HepG2 (cell line): Measurements from ENCODE around the gene PPFIA3. TPM values are rescaled to one million over a fixed set of nuclear protein-coding genes. Genes with fewer than 3 reads are reported as not detected.
A peak's percentile ranks its signal among the peaks of the same experiment; 100 is the strongest.

ENCODE experiments used
- EZH2 ChIP-seq: conservative IDR thresholded peaks from 2 replicates; pipeline ENCODE4 v1.6.1; 2012; ENCODE audit warnings: mild to moderate bottlenecking, low read depth, low read length, moderate library complexity
- FLYWCH1 ChIP-seq: sonication (generic); formaldehyde crosslinking; IDR thresholded peaks from 2 replicates; pipeline ENCODE4 v1.8.1; 2023; ENCODE audit warnings: mild to moderate bottlenecking, missing genetic modification reagents
- GMEB1 ChIP-seq: sonication (generic); formaldehyde crosslinking; IDR thresholded peaks from 2 replicates; pipeline ENCODE4 v1.5.1; 2020; ENCODE audit warnings: missing genetic modification reagents, mild to moderate bottlenecking, borderline replicate concordance
- NFKB2 ChIP-seq: sonication (generic); formaldehyde crosslinking; IDR thresholded peaks from 2 replicates; pipeline ENCODE4 v1.4.0; 2020; ENCODE audit warnings: missing genetic modification reagents, borderline replicate concordance
- SIN3B ChIP-seq: fragments of 150-350 bp; IDR thresholded peaks from 2 replicates; pipeline ENCODE4 v1.6.1; 2014; ENCODE audit warnings: low read length
- SIX1 ChIP-seq: sonication (generic); formaldehyde crosslinking; IDR thresholded peaks from 2 replicates; pipeline ENCODE4 v1.4.0; 2020; ENCODE audit warnings: missing genetic modification reagents, borderline replicate concordance
- SMYD3 ChIP-seq: sonication (generic); formaldehyde crosslinking; IDR thresholded peaks from 2 replicates; pipeline ENCODE4 v1.8.1; 2023; ENCODE audit warnings: mild to moderate bottlenecking, missing genetic modification reagents
- TCF7L2 ChIP-seq: IDR thresholded peaks from 2 replicates; pipeline ENCODE4 v1.6.1; 2011; ENCODE audit warnings: mild to moderate bottlenecking, low read depth, low read length, moderate library complexity
- YEATS2 ChIP-seq: sonication (generic); formaldehyde crosslinking; IDR thresholded peaks from 2 replicates; pipeline ENCODE4 v1.4.0; 2020; ENCODE audit warnings: missing genetic modification reagents, borderline replicate concordance
- ZNF383 ChIP-seq: sonication (generic); formaldehyde crosslinking; IDR thresholded peaks from 2 replicates; pipeline ENCODE4 v1.4.0; 2020; ENCODE audit warnings: missing genetic modification reagents, mild to moderate bottlenecking, borderline replicate concordance
- ZNF510 ChIP-seq: sonication (generic); formaldehyde crosslinking; IDR thresholded peaks from 2 replicates; pipeline ENCODE4 v1.4.0; 2020; ENCODE audit warnings: low read depth, mild to moderate bottlenecking, missing genetic modification reagents
- ZNF563 ChIP-seq: sonication (generic); formaldehyde crosslinking; IDR thresholded peaks from 2 replicates; pipeline ENCODE4 v1.8.0; 2022; ENCODE audit warnings: mild to moderate bottlenecking, moderate library complexity, missing genetic modification reagents
- polyA plus RNA-seq, 8 experiments: library from polyadenylated mRNA; depleted of rRNA in 3 of 8; stranded (reverse) in 7 of 8; unstranded in 1 of 8; fragments of >200 nt; fragmentation: Illumina TruSeq in 4 of 8; extraction: Trizol in 4 of 8; gene quantifications; 2 replicates each; pipeline versions ENCODE4 v1.2.1 to v1.2.3, GENCODE V29; 2011 to 2016; ENCODE audit warnings: low read depth in 4 of 8, missing spikeins in 1 of 8, mixed read lengths in 1 of 8; ENCODE audit not compliant: insufficient read depth in 1 of 8
- total RNA-seq, 5 experiments: library from RNA; depleted of rRNA; stranded (reverse); fragments of >200 nt; fragmentation: Illumina TruSeq; extraction: Trizol; gene quantifications; 2 replicates each; pipeline ENCODE4 v1.2.3, GENCODE V29; 2016; ENCODE audit warnings: low read depth in 1 of 5
- TF ChIP-seq, protein P1 (sequence below): sonication (generic); formaldehyde crosslinking; IDR thresholded peaks from 2 replicates; pipeline ENCODE4 v1.5.0; 2020; ENCODE audit warnings: mild to moderate bottlenecking, missing genetic modification reagents, borderline replicate concordance
- TF ChIP-seq, protein P2 (sequence below): sonication (generic); formaldehyde crosslinking; IDR thresholded peaks from 2 replicates; pipeline ENCODE4 v1.4.0; 2020; ENCODE audit warnings: missing genetic modification reagents, borderline replicate concordance
- TF ChIP-seq, protein P3 (sequence below): sonication (generic); formaldehyde crosslinking; IDR thresholded peaks from 2 replicates; pipeline ENCODE4 v1.4.0; 2020; ENCODE audit warnings: missing genetic modification reagents, mild to moderate bottlenecking, borderline replicate concordance

Gene PPFIA3
- total and polyA plus RNA-seq, 2 of the 13 experiments (the other 11 are each of a cell fraction or from before 2014, with no cell fraction given), result 6.7 to 8.6 TPM

DNA sequence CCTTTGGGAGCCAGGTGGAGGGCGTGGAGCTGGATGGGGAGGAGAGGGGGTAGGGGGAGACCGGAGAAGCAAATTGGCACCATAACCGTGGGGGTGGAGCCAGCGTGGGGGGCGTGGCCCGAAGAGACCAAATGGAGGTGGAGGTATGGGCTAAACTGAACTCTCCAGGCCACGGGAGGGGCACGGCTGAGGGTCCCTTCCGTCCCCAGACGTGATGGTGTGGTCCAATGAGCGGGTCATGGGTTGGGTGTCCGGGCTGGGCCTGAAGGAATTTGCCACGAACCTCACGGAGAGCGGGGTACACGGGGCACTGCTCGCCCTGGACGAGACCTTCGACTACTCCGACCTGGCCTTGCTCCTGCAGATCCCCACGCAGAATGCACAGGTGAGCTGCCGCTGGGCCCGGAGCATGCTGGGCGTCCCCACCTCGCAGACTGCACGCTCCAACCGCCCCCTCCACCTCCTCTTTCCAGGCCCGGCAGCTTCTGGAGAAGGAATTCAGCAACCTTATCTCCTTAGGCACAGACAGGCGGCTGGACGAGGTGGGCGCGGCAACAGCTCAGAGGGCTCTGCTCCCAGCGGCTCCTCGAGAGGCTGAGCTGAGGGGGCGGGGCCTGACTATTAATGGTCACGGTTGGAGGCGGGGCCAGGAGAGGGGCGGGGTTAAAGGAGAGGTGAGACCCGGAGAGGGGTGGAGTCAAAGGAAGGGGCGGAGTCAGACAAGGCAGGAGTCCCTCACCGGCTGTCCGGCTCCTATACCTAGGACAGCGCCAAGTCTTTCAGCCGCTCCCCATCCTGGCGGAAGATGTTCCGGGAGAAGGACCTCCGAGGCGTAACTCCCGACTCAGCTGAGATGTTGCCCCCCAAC, 29.7 kb downstream of the PPFIA3 start (continued):
- TF ChIP-seq, protein P1, sequence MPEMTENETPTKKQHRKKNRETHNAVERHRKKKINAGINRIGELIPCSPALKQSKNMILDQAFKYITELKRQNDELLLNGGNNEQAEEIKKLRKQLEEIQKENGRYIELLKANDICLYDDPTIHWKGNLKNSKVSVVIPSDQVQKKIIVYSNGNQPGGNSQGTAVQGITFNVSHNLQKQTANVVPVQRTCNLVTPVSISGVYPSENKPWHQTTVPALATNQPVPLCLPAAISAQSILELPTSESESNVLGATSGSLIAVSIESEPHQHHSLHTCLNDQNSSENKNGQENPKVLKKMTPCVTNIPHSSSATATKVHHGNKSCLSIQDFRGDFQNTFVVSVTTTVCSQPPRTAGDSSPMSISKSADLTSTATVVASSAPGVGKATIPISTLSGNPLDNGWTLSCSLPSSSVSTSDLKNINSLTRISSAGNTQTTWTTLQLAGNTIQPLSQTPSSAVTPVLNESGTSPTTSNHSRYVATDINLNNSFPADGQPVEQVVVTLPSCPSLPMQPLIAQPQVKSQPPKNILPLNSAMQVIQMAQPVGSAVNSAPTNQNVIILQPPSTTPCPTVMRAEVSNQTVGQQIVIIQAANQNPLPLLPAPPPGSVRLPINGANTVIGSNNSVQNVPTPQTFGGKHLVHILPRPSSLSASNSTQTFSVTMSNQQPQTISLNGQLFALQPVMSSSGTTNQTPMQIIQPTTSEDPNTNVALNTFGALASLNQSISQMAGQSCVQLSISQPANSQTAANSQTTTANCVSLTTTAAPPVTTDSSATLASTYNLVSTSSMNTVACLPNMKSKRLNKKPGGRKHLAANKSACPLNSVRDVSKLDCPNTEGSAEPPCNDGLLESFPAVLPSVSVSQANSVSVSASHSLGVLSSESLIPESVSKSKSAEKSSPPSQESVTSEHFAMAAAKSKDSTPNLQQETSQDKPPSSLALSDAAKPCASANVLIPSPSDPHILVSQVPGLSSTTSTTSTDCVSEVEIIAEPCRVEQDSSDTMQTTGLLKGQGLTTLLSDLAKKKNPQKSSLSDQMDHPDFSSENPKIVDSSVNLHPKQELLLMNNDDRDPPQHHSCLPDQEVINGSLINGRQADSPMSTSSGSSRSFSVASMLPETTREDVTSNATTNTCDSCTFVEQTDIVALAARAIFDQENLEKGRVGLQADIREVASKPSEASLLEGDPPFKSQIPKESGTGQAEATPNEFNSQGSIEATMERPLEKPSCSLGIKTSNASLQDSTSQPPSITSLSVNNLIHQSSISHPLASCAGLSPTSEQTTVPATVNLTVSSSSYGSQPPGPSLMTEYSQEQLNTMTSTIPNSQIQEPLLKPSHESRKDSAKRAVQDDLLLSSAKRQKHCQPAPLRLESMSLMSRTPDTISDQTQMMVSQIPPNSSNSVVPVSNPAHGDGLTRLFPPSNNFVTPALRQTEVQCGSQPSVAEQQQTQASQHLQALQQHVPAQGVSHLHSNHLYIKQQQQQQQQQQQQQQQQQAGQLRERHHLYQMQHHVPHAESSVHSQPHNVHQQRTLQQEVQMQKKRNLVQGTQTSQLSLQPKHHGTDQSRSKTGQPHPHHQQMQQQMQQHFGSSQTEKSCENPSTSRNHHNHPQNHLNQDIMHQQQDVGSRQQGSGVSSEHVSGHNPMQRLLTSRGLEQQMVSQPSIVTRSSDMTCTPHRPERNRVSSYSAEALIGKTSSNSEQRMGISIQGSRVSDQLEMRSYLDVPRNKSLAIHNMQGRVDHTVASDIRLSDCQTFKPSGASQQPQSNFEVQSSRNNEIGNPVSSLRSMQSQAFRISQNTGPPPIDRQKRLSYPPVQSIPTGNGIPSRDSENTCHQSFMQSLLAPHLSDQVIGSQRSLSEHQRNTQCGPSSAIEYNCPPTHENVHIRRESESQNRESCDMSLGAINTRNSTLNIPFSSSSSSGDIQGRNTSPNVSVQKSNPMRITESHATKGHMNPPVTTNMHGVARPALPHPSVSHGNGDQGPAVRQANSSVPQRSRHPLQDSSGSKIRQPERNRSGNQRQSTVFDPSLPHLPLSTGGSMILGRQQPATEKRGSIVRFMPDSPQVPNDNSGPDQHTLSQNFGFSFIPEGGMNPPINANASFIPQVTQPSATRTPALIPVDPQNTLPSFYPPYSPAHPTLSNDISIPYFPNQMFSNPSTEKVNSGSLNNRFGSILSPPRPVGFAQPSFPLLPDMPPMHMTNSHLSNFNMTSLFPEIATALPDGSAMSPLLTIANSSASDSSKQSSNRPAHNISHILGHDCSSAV (CRISPR knock-in tag), result no peak
- TF ChIP-seq YEATS2 (peak; percentile 12; the same call in 1 of the 2 replicates), FLYWCH1 (no peak), GMEB1 (CRISPR knock-in tag) (no peak), ZNF510 (CRISPR knock-in tag) (no peak), EZH2 (no peak), TCF7L2 (no peak), SMYD3 (CRISPR knock-in tag) (no peak), ZNF383 (CRISPR knock-in tag) (no peak), NFKB2 (CRISPR knock-in tag) (peak; percentile 48; the same call in 1 of the 2 replicates), SIX1 (no peak), ZNF563 (CRISPR knock-in tag) (no peak), SIN3B (no peak)
- TF ChIP-seq, protein P2, sequence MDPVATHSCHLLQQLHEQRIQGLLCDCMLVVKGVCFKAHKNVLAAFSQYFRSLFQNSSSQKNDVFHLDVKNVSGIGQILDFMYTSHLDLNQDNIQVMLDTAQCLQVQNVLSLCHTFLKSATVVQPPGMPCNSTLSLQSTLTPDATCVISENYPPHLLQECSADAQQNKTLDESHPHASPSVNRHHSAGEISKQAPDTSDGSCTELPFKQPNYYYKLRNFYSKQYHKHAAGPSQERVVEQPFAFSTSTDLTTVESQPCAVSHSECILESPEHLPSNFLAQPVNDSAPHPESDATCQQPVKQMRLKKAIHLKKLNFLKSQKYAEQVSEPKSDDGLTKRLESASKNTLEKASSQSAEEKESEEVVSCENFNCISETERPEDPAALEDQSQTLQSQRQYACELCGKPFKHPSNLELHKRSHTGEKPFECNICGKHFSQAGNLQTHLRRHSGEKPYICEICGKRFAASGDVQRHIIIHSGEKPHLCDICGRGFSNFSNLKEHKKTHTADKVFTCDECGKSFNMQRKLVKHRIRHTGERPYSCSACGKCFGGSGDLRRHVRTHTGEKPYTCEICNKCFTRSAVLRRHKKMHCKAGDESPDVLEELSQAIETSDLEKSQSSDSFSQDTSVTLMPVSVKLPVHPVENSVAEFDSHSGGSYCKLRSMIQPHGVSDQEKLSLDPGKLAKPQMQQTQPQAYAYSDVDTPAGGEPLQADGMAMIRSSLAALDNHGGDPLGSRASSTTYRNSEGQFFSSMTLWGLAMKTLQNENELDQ (CRISPR knock-in tag), result no peak
- TF ChIP-seq, protein P3, sequence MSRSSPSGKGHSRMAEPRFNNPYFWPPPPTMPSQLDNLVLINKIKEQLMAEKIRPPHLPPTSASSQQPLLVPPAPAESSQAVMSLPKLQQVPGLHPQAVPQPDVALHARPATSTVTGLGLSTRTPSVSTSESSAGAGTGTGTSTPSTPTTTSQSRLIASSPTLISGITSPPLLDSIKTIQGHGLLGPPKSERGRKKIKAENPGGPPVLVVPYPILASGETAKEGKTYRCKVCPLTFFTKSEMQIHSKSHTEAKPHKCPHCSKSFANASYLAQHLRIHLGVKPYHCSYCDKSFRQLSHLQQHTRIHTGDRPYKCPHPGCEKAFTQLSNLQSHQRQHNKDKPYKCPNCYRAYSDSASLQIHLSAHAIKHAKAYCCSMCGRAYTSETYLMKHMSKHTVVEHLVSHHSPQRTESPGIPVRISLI (CRISPR knock-in tag), result no peak
